Stimulated activated naive B cell treated with anti-CD40 and anti-IgM and Interleukin-4, amounts not matched to agents 10 μg/mL and 1 μg/mL and 100 μg/mL, for 72 hours (primary cell): Measurements from ENCODE around the gene ENOX1.

ENCODE experiments used
- ATAC-seq, 2 donors: fragments of 150-1000 bp; cut with Tn5 transposase; replicated peaks; 2 replicates each; pipeline ENCODE4 v1.10.0; 2021; ENCODE audit warnings: moderate library complexity in 1 of 2
- DNase-seq: peaks from one replicate; pipeline ENCODE4 v3.0.0; 2021
- H3K27ac Mint-ChIP-seq: one replicate; pipeline ENCODE4 v1.8.0; 2022; ENCODE audit warnings: mild to moderate bottlenecking, mixed read lengths
- H3K27me3 Mint-ChIP-seq, 2 donors: one replicate each; pipeline ENCODE4 v1.8.0; 2022; ENCODE audit warnings: mixed read lengths in 2 of 2
- H3K36me3 Mint-ChIP-seq, 2 donors: one replicate each; pipeline ENCODE4 v1.8.0; 2022; ENCODE audit warnings: mixed read lengths in 2 of 2, mild to moderate bottlenecking in 1 of 2
- H3K4me1 Mint-ChIP-seq, 2 donors: one replicate each; pipeline ENCODE4 v1.8.0; 2022; ENCODE audit warnings: mixed read lengths in 2 of 2, mild to moderate bottlenecking in 1 of 2
- H3K4me3 Mint-ChIP-seq, 2 donors: one replicate each; pipeline ENCODE4 v1.8.0; 2022; ENCODE audit warnings: mild to moderate bottlenecking in 2 of 2, mixed read lengths in 2 of 2, moderate library complexity in 1 of 2
- H3K9me3 Mint-ChIP-seq, 2 donors: one replicate each; pipeline ENCODE4 v1.8.0; 2022; ENCODE audit warnings: mixed read lengths in 2 of 2, mild to moderate bottlenecking in 1 of 2

The ENOX1 gene

DNA sequence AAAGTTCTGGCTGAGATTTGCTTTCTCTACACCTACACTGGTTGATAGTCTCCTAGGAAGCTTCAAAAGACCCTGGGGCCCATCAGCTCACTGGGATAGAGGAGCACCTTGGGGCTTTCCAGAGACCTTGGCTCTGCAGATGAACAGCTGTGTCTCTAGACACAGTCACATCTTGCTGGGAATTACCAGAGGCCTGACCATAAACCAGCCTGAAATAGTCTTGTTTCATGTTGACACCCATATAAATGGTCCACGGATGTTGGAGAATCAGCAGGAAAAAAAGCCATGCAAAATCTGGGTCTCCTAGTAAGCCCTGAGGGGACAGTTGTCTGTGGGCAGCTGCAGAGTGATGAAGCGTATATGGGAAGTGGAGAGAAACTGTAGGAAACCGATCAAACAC is 555.8 kb downstream of the ENOX1 start:
- peaks cover 4 to 5% of the 10 kb centered on the region in 2 donors for H3K27me3 Mint-ChIP-seq
- H3K27ac Mint-ChIP-seq, result no peak overlapping the region
- H3K9me3 Mint-ChIP-seq, result no peaks in the 10 kb centered on the region
- no peaks in the 10 kb centered on the region for H3K4me1 Mint-ChIP-seq
- H3K36me3 Mint-ChIP-seq, result no peaks in the 10 kb centered on the region
- H3K4me3 Mint-ChIP-seq, result no peak overlapping the region
- no peak for ATAC-seq
- DNase-seq, result no peak

DNA sequence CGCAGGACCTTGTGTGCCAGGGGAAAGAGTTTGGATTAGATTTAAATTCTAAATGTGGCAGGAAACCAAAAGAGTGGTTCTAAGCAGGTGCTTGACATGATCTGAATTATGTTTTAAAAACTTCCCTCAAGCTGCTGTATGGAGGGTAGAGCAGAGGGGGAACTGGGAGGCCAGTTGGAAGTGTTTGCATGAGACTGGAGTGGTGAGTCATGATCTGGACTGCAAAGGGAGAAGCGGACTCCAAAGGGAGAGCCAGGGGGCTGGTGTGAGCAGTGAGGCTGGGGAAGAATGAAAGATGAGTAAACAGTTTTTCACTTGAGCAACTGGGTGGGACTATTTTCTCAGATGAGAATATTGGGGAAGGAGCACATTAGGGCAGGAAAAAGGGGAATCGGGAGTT is 557.3 kb downstream of the ENOX1 start:
- H3K9me3 Mint-ChIP-seq, result no peaks in the 10 kb centered on the region
- no peaks in the 10 kb centered on the region for H3K4me1 Mint-ChIP-seq
- H3K27ac Mint-ChIP-seq, result no peak overlapping the region
- no peak overlapping the region for H3K4me3 Mint-ChIP-seq
- DNase-seq, result no peak
- peaks cover 11% of the 10 kb centered on the region in 2 donors for H3K27me3 Mint-ChIP-seq
- no peak for ATAC-seq
- no peaks in the 10 kb centered on the region for H3K36me3 Mint-ChIP-seq

GRCh38 chr13:43227721-43228120 is 559.1 kb downstream of the ENOX1 start:
- Mint-ChIP-seq H3K4me1 (no peaks in the 10 kb centered on the region), H3K36me3 (no peaks in the 10 kb centered on the region), H3K9me3 (no peaks in the 10 kb centered on the region), H3K4me3 (no peak overlapping the region), H3K27me3 (peaks cover 11 to 17% of the 10 kb centered on the region in 2 donors), H3K27ac (no peak overlapping the region)
- ATAC-seq (no peak), DNase-seq (no peak)

- no peaks in the 10 kb centered on the region for H3K9me3 Mint-ChIP-seq
- no peak overlapping the region for H3K27ac Mint-ChIP-seq
These were observed 563.6 kb downstream of the ENOX1 start for GRCh38 chr13:43223216-43223615.

GRCh38 chr13:43222086-43222485 is 564.7 kb downstream of the ENOX1 start:
- Mint-ChIP-seq H3K4me3 (no peak overlapping the region), H3K36me3 (no peaks in the 10 kb centered on the region), H3K27me3 (peaks cover 16 to 25% of the 10 kb centered on the region in 2 donors), H3K9me3 (no peaks in the 10 kb centered on the region), H3K27ac (no peak overlapping the region), H3K4me1 (no peaks in the 10 kb centered on the region)
- ATAC-seq (no peak), DNase-seq (no peak)

More at GRCh38 chr13:43223216-43223615, 563.6 kb downstream of the ENOX1 start:
- no peaks in the 10 kb centered on the region for H3K36me3 Mint-ChIP-seq
- peaks cover 16 to 25% of the 10 kb centered on the region in 2 donors for H3K27me3 Mint-ChIP-seq
- DNase-seq (no peak), ATAC-seq (no peak)
- H3K4me1 Mint-ChIP-seq, result no peaks in the 10 kb centered on the region
- no peak overlapping the region for H3K4me3 Mint-ChIP-seq

- peaks cover 15 to 25% of the 10 kb centered on the region in 2 donors for H3K27me3 Mint-ChIP-seq
- no peak for ATAC-seq
These were observed 565.2 kb downstream of the ENOX1 start for GRCh38 chr13:43221611-43222010.

DNA sequence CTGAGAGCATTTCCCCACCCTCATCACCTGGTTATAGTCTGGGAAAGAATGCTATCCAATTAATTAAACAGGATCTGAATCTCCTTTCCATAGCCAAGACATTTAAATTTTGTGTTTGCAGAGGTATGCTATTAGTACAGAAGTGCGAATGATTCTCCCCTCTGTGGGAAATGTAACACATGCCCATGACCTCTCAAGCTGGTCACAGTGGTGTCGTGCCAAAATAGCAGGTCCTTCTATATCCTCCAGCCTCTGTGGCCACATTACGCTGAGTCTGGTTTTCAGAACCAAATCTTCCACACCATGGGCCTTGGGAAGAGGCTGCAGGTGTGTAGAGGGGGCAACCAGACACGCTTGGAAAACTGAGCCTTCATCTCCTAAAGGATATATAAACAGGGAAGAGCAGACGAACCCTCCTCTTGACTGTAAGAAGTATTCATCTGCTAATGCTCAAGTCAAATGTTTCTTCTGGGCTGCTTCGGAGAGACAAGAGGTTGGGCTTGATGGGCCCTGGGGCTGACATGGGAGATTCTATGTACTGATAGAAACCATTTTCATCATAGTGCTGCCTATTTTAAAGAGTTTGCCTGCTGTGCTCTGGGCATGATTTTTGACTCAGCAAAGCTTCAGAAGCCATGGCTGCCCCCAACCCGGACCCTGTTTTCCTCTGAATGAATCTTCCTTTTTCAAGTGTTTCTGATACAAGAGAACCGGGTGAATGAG is 565.7 kb downstream of the ENOX1 start:
- H3K4me3 Mint-ChIP-seq, result no peak overlapping the region
- ATAC-seq (no peak), DNase-seq (no peak)
- peaks cover 11 to 25% of the 10 kb centered on the region in 2 donors for H3K27me3 Mint-ChIP-seq
- no peaks in the 10 kb centered on the region for H3K4me1 Mint-ChIP-seq
- H3K27ac Mint-ChIP-seq, result no peak overlapping the region
- no peaks in the 10 kb centered on the region for H3K36me3 Mint-ChIP-seq
- no peaks in the 10 kb centered on the region for H3K9me3 Mint-ChIP-seq

More at GRCh38 chr13:43221611-43222010, 565.2 kb downstream of the ENOX1 start:
- no peak overlapping the region for H3K4me3 Mint-ChIP-seq
- H3K27ac Mint-ChIP-seq, result no peak overlapping the region
- H3K4me1 Mint-ChIP-seq, result no peaks in the 10 kb centered on the region
- H3K36me3 Mint-ChIP-seq, result no peaks in the 10 kb centered on the region
- DNase-seq, result no peak
- H3K9me3 Mint-ChIP-seq, result no peaks in the 10 kb centered on the region

GRCh38 chr13:43214124-43214523 is 572.6 kb downstream of the ENOX1 start:
- no peaks in the 10 kb centered on the region for H3K9me3 Mint-ChIP-seq
- H3K36me3 Mint-ChIP-seq, result no peaks in the 10 kb centered on the region
- no peaks in the 10 kb centered on the region for H3K4me1 Mint-ChIP-seq
- no peak overlapping the region for H3K27ac Mint-ChIP-seq
- DNase-seq (no peak), ATAC-seq (no peak)
- H3K27me3 Mint-ChIP-seq, result peaks cover 0 to 5% of the 10 kb centered on the region in 2 donors
- no peak overlapping the region for H3K4me3 Mint-ChIP-seq

- H3K4me3 Mint-ChIP-seq, result no peak overlapping the region
- H3K4me1 Mint-ChIP-seq, result no peaks in the 10 kb centered on the region
- peaks cover 0 to 6% of the 10 kb centered on the region in 2 donors for H3K27me3 Mint-ChIP-seq
- DNase-seq, result no peak
- ATAC-seq, result no peak
- H3K36me3 Mint-ChIP-seq, result no peaks in the 10 kb centered on the region
- peaks cover 4 to 7% of the 10 kb centered on the region in 2 donors for H3K9me3 Mint-ChIP-seq
- no peak overlapping the region for H3K27ac Mint-ChIP-seq
These were observed 579.9 kb downstream of the ENOX1 start for GRCh38 chr13:43206838-43207237.

- ATAC-seq, result no peak
- peaks cover 0 to 6% of the 10 kb centered on the region in 2 donors for H3K27me3 Mint-ChIP-seq
- peaks cover 4 to 7% of the 10 kb centered on the region in 2 donors for H3K9me3 Mint-ChIP-seq
- DNase-seq, result no peak
- no peaks in the 10 kb centered on the region for H3K36me3 Mint-ChIP-seq
- H3K4me3 Mint-ChIP-seq, result no peak overlapping the region
- H3K4me1 Mint-ChIP-seq, result no peaks in the 10 kb centered on the region
- H3K27ac Mint-ChIP-seq, result no peak overlapping the region
These were observed 581.4 kb downstream of the ENOX1 start for GRCh38 chr13:43205416-43205815.

- no peak for ATAC-seq
- H3K36me3 Mint-ChIP-seq, result no peaks in the 10 kb centered on the region
- H3K27ac Mint-ChIP-seq, result no peak overlapping the region
- H3K9me3 Mint-ChIP-seq, result peaks cover 4 to 7% of the 10 kb centered on the region in 2 donors
- no peak overlapping the region for H3K4me3 Mint-ChIP-seq
- no peaks in the 10 kb centered on the region for H3K4me1 Mint-ChIP-seq
- H3K27me3 Mint-ChIP-seq, result peaks cover 3 to 6% of the 10 kb centered on the region in 2 donors
- no peak for DNase-seq
These were observed 582.2 kb downstream of the ENOX1 start for GRCh38 chr13:43204591-43204990.

GRCh38 chr13:43203781-43204180 is 583.0 kb downstream of the ENOX1 start:
- no peak overlapping the region for H3K27ac Mint-ChIP-seq
- H3K36me3 Mint-ChIP-seq, result no peaks in the 10 kb centered on the region
- no peaks in the 10 kb centered on the region for H3K4me1 Mint-ChIP-seq
- H3K9me3 Mint-ChIP-seq, result peaks cover 4 to 7% of the 10 kb centered on the region in 2 donors
- ATAC-seq (no peak), DNase-seq (no peak)
- H3K27me3 Mint-ChIP-seq, result peaks cover 10 to 13% of the 10 kb centered on the region in 2 donors
- H3K4me3 Mint-ChIP-seq, result no peak overlapping the region

- no peak for DNase-seq
- peaks cover 15 to 18% of the 10 kb centered on the region in 2 donors for H3K27me3 Mint-ChIP-seq
- no peaks in the 10 kb centered on the region for H3K4me1 Mint-ChIP-seq
- H3K36me3 Mint-ChIP-seq, result no peaks in the 10 kb centered on the region
- no peak overlapping the region for H3K27ac Mint-ChIP-seq
- ATAC-seq, result no peak
- H3K9me3 Mint-ChIP-seq, result peaks cover 4 to 7% of the 10 kb centered on the region in 2 donors
- no peak overlapping the region for H3K4me3 Mint-ChIP-seq
These were observed 586.0 kb downstream of the ENOX1 start for GRCh38 chr13:43200736-43201135.

DNA sequence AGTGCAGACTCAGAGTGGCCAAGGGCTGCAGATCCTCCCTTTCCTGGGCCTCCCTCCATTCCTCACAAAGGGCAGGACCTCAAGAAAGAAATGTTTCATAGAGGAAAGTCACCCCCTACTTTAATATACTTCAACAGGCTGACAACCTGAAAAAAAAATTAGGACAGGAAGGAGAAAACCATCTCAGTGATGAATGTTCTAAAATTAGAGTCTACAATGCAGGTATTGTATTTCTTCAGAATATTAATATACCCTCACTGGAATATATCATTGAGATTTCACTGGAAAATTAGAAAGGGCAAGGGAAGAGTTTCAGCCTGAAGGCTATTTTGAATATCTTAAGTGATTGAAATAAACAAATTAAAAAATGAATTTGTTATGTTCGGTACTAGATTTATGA is 586.5 kb downstream of the ENOX1 start:
- no peak overlapping the region for H3K27ac Mint-ChIP-seq
- DNase-seq, result no peak
- no peak overlapping the region for H3K4me3 Mint-ChIP-seq
- no peaks in the 10 kb centered on the region for H3K4me1 Mint-ChIP-seq
- H3K36me3 Mint-ChIP-seq, result no peaks in the 10 kb centered on the region
- peaks cover 16 to 18% of the 10 kb centered on the region in 2 donors for H3K27me3 Mint-ChIP-seq
- peaks cover 4 to 7% of the 10 kb centered on the region in 2 donors for H3K9me3 Mint-ChIP-seq
- ATAC-seq, result no peak

DNA sequence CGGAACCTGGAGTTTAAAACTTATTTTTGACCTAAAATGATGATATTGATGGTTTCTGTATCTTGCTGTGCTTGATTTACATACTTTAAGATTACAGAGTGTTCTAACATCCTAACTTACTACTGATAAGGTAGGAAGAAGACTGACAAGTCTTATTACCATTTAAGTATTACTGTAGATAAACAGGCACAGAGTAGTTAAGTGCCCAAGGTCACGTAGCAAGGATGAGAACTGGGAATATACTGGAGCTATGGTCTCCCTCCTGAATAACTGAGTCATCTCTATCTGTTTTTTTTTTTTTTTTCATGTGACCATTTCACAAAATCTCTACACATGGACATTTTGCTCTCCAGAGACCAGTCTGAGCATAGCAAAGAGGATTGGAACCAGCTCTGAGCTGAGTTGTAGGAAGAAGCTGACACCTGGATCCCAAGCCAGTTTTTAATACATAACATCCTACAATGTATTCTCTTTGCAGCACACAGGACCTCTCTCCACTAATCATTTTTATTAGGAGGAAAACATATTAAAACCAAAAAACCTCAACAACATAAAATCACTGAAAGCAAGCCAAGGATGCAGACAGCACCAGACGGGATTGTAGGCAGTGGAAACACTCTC is 589.9 kb downstream of the ENOX1 start:
- no peak for ATAC-seq
- Mint-ChIP-seq H3K4me1 (no peaks in the 10 kb centered on the region), H3K27me3 (peaks cover 16 to 18% of the 10 kb centered on the region in 2 donors), H3K36me3 (no peaks in the 10 kb centered on the region), H3K4me3 (no peak overlapping the region), H3K9me3 (no peaks in the 10 kb centered on the region), H3K27ac (no peak overlapping the region)
- DNase-seq, result no peak
